GM18951 (cell line): Measurements from ENCODE around the gene PDGFA.

ENCODE experiments used
- POLR2A ChIP-seq: IDR thresholded peaks from 4 replicates; pipeline ENCODE4 v1.6.1; 2011; ENCODE audit warnings: mild to moderate bottlenecking; ENCODE audit not compliant: insufficient read length, insufficient read depth; ENCODE audit errors: extremely low read depth
- in situ Hi-C: fragments of 300-500 bp; cut with MboI; formaldehyde crosslinking; loops from one replicate; pipeline ENCODE4 v1.12.0; 2022; ENCODE audit warnings: low sequenced_read_pairs, mixed read lengths, inconsistent platforms; ENCODE audit not compliant: unreplicated experiment

PDGFA gene

DNA sequence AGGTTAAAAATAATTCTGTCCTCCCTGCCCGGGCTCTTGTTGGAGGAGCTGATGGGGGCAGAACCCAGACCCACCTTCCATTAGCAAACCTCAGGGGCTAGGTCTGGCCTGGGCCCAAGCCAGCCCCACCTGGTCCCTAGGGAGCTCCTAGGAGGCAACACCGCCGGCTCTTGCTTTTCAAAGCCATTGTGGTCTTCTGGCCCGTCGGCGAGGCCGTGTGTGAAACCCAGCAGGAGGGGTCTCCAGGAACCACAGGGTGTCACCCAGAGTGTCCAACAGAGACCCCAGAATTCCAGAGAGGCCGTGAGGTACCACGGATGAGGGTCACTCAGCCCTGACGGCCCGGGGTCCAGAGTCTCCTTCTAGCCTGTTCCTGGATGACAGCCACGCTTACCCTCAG lies 16.6 kb upstream of the PDGFA start:
- in situ Hi-C loops, result no loop called here
- no peak for TF ChIP-seq POLR2A

DNA sequence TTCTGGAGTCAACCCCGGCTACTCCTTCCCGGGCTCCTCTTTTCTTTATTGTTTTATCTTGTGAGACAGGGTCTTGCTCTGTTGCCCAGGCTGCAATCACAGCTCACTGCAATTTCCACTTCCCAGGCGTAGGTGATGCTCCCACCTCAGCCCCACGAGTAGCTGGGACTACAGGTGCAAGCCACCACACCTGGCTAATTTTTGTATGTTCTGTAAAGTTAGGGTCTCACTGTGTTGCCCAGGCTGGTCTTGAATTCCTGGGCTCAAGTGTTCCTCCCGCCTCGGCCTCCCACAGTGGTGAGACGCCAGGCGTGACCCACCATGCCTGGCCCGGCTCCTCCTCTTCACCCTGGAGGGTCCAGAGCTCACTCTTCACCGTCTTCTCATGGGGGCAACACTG lies 15.3 kb upstream of the PDGFA start:
- in situ Hi-C loops, result no loop called here
- no peak for TF ChIP-seq POLR2A

DNA sequence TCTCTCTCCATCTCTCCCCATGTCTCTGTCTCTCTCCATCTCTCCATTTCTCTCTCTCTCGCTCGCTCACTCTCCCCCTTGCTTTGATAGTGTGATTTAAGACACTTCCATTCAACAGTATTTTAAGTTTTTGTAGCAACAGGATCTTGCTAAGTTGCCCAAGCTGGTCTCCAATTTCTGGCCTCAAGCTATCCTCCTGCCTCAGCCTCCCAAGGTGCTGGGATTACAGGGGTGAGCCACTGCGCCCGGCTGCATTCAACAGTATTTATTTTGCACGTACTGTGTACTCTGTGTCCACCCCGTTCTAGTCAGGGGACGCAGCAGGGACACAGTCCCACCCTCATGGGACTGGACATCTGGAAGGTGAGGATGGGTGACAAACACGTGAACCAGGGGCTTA lies 14.4 kb upstream of the PDGFA start:
- in situ Hi-C loops, result no loop called here
- no peak for TF ChIP-seq POLR2A

DNA sequence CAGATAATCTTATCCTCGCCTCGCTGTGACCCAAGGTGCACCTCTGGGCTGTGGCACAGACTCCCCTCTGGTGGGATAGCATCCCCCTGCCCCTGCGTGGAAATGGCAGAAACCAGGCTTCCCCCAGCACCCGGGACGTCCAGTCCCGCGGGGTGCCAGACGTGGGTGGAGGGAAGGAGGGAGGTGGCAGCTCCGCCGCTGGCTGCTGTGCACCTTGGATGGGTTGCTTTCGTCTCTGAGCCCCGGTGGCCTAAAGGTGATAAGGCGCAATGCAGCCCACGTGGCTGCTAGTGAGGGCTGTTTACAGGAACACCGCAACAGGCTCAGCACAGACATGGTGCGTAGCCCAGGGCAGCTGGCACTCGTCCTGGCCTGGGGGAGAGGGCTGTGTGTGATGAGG lies 13.6 kb upstream of the PDGFA start:
- in situ Hi-C loops, result no loop called here
- no peak for TF ChIP-seq POLR2A

DNA sequence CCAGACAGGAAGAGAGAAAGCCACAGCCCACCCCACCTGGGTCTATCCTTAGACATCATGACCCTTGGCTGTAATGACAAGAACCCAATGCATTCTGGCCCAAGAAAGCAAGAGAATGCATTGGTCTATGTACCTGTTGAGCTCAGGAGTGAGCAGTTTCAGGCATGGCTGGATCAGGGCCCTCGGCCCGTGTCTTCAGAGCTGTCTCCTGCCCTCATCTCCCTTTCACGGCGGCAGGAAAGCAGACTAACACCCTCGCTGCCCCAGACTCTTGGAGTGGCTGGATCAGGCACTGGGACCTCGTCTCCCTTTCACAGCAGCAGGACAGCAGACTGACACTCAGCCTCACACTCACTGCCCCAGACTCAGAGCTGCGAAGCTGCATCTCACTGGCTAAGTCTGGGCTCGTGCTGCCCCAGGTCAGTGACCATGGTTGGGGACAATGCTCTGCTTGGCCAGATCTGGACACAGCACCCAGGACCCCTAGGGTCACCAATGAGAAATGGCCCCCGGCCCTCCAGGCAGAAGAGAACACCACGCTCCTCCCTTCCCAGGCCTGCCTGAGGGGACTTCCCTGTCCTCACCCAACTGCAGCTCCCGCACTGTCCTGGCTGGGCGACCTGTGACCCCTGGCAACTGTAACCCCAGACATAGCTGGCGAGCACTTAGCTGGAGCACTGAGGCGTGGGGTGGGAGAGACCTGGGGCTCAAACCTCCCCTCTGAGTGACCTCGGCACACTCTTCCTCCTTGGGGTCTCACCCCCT lies 12.9 kb upstream of the PDGFA start:
- TF ChIP-seq POLR2A, result no peak
- in situ Hi-C loops, result no loop called here

DNA sequence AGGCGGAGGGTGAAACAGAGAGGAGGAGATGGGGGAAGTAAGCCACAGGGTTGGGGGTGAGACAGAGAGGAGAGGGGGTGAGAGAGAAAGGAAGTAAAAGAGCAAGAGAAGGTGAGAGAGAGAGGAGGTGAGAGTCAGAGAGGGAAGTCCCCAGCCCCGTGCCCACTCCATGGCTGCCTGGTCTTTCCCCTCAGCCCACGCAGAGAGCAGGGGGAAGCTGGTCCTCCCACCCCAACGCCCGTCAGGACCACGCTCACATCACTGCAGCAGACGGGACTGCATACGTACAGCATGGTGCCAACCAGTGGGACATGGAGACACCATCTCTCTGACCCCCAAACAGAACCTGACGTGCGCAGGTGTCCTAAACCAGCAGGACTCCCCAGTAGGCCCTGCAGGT lies 12.1 kb upstream of the PDGFA start:
- in situ Hi-C loops, result no loop called here
- TF ChIP-seq POLR2A, result no peak

DNA sequence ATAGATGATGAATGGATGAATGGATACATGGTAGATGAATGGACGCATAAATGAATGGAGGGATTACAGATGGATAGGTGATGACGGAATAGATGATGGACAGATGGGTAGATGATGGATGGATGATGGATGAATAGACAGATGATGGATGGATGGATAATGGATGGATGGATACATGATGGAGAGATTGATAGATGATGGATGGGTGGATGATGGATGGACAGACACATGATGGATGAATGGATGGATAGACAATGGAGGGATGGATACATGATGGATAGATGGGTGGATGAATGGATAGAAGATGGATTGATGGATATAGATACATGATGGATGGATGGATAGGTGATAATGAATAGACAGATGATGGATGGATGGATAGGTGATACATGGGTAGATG lies 8.8 kb upstream of the PDGFA start:
- no peak for TF ChIP-seq POLR2A
- in situ Hi-C loops, result no loop called here

DNA sequence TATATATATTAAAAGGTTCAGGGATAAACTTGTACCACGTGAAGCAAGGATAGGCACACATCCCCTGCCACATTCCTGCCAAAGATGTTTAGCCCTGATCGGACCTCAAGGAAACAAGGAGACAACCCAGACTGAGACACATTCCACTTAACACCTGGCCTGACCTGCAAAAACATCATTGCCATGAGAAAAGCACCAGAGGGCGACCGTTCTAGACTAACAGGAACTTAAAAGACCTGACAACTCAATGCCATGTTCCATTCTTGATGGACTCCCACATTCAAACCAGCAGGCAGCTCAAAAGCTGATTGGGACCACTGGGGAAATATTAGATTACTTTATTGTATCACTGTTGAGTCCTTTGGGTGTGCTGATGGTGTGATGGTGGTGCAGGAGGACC lies 8.1 kb upstream of the PDGFA start:
- in situ Hi-C loops, result no loop called here
- no peak for TF ChIP-seq POLR2A

DNA sequence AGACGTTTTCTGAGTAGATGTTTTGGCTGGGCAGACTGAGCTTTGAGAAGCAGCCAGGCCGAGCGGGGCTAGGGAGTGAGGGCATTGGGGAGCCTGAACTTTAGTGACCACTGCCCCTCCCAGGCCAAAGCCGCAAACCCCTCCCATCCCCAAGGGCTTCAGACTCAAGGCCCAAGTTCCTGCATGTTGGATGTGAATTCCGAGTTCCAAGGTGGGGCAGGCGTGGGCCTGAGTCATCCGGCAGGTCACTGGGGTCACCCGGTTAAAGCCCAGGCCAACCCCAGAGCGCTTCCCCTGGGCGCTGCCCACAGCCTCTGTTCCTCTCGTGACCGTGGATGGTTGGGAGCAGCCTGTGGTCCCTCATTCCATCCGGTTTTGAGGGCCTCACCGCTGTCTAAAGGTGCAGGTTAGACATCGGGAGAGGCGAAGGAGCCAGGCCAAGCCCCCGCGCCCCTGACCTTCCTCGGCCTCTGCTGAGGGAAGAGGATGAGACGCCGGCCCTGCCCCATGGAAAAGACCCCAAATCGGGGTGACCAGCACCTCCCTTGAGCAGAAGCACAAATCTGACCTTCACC lies 6.9 kb upstream of the PDGFA start:
- in situ Hi-C loops, result no loop called here
- no peak for TF ChIP-seq POLR2A

DNA sequence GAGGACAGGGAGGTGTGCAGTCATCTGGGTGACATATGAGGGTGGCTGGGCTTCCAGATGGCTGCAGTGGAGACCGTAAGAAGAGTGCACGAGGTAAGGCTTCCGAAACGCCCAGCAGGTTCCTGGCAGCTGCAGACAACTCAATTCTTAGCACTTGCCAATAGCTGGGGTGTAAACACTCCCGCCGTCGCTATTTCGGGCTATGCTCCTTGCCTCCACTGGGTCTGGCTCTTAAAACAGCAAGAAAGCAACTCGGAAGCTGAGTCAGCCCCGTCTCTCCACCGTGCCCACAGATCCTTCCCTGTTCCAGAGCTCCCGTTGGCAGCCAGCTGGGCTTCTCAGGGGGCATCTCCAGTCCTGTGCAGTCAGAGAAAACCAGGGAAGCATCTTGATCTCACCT lies 6.1 kb upstream of the PDGFA start:
- TF ChIP-seq POLR2A, result no peak
- in situ Hi-C loops, result no loop called here

DNA sequence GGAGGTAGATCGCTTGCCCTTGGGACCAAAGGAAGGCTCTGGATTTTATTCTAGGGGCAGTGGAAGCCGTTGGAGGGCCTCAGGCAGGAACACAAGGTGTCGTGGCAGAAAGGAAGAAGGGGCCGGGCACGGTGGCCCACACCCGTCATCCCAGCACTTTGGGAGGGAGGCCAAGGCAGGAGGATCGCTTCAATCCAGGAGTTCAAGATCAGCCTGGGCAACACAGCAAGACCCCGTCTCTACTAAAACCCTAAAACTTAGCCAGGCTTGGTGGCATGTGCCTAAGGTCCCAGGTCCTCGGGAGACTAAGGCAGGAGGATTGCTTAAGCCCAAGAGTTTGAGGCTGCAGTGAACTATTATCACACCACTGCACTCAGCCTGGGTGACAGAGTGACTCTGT lies 5.2 kb upstream of the PDGFA start:
- in situ Hi-C loops, result no loop called here
- no peak for TF ChIP-seq POLR2A

DNA sequence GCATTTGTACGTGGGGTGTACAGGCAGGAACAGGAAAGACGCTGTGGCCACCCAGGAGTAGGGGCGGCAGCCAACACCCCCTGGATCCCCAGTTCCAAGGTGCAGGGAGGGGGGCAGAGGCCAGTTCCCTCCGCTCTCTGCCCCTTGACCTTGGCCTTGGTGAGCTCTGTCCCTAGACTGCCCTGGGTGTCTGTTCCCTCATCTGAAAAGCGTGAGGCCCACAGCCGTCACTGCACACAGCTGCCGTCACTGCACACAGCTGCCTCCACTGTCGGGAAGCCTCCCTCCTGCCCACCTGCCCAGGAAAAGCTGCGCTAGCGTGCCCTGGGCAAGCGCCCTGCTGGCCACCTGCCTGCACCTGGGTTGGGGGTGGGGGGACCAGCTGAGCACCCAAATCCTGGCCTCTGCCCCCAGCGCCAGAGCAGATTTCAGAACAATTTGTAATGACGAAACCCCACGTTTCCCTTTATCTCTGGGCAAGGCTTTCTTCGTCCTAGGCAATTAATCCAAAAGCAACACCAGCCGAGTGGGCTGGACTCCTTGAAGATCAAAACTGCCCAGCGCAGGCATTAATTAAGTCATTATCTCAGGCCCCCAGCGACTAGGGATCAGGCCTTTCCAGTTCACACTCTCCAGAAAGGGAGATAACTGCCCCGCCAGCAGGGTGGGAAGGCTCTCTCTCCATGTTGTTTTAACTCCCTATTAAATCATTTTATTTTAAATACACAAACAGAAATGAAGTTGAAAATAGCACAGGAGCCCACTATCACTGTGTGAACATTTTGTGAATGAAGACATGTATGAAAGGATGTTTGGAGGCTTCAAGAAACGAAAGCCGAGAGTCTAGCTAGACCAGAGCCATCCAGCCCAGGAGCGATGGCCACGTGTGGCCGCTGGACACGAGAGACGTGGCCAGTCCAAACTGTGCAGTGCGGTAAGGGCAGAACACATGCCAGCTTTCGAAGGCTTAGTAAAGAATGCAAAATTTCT lies 4.0 kb upstream of the PDGFA start:
- in situ Hi-C loops, result no loop called here

DNA sequence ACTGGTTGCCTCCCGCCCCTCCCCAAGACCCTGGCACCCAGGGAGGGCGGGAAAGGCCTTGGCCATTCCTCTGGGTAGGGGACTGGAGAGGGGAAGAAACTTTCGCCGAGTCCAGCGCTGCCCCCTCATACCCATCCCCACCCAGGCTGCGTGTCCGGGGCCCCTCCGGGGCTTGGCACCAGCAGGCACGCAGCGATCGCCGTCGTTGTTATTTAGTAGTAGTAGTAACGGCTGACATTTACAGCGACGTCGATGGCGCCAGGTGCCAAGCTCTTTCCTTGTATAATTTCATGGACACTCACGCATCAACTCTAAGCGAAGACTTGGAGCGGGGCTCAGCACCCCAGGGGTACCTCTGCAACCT lies 3.3 kb upstream of the PDGFA start:
- no peak for TF ChIP-seq POLR2A
- in situ Hi-C loops, result no loop called here

More for the DNA sequence above, 4.0 kb upstream of the PDGFA start:
- no peak for TF ChIP-seq POLR2A

DNA sequence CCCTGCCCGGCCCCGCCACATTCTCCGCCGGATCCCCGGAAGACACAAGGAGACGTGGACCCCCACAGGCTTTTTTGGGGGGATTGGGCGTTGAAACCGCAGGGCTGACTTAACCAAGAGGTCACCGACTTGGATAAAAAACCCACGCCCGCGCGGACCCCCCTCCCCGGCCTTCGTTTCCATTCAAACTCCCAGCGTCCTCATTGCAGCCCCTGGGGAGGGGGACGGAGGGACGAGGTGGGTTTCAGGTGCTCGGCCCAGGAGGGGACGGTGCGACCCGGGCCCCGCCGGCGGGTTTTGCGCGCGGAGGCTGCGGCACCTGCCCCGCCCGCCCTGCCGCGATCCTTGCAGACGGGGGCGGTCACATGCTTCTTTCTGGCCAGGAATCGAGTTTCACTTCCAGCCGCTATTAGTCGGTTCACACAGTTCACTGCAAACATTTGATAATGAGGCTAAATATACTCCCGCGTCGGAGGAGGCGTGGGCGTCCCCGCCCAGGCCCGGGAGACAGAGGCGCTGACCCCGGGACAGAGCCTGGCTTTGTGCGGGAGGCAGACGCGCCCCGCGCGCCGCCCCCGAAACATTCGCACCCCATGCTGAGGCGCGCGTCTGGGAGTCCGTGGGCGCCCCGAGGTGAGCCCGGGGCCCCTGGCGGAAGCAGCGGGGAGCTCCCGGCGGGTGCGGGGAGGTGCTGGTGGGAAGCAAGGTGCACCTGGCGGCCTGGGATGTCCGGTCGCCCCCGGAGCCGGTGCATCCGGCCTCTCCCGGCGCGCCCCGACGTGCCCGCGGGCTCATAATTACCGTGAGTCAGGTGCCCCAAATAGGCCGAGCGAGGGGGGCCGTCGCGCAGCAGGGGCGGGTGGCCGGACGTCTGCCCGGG lies 2.7 kb upstream of the PDGFA start:
- in situ Hi-C loops, result no loop called here
- no peak for TF ChIP-seq POLR2A
